Esophagus squamous epithelium (tissue), 4 donors: Measurements from ENCODE around the gene DHCR24.

Source experiments
- POLR2A ChIP-seq, 4 donors: fragments of 450-650 bp; IDR thresholded peaks; one replicate each; pipeline ENCODE4 v1.6.1; 2017; ENCODE audit warnings: antibody characterized with exemption in 4 of 4, mild to moderate bottlenecking in 4 of 4, moderate library complexity in 3 of 4
- TF ChIP-seq, protein P1 (sequence below), 6 experiments: fragments of 450-650 bp in 4 of 6; fragments of 200-600 bp in 2 of 6; sonication (generic) in 2 of 6; IDR thresholded peaks; one replicate each; pipeline ENCODE4 v1.5.1; 2016 to 2019; ENCODE audit warnings: antibody characterized with exemption in 6 of 6, mild to moderate bottlenecking in 4 of 6, moderate library complexity in 4 of 6

DNA sequence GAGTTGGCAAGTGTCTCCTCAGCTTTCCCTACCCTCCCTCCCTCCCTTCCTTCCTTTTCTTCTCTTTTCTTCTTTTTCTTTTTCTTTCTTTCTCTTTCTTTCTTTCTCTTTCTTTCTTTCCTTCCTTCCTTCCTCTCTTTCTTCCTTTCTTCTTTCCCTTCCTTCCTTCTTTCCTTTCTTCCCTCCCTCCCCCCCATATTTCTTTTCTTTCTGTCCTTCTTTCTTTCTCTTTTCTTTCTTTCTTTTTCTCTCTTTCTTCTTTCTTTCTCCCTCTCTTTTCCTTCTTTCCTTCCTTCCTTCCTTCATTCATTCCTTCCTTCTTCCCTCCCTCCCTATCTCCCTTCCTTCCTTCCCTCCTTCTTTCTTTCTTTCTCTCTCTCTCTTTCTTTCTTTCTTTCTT, 67.3 kb downstream of the DHCR24 start:
- TF ChIP-seq, protein P1, sequence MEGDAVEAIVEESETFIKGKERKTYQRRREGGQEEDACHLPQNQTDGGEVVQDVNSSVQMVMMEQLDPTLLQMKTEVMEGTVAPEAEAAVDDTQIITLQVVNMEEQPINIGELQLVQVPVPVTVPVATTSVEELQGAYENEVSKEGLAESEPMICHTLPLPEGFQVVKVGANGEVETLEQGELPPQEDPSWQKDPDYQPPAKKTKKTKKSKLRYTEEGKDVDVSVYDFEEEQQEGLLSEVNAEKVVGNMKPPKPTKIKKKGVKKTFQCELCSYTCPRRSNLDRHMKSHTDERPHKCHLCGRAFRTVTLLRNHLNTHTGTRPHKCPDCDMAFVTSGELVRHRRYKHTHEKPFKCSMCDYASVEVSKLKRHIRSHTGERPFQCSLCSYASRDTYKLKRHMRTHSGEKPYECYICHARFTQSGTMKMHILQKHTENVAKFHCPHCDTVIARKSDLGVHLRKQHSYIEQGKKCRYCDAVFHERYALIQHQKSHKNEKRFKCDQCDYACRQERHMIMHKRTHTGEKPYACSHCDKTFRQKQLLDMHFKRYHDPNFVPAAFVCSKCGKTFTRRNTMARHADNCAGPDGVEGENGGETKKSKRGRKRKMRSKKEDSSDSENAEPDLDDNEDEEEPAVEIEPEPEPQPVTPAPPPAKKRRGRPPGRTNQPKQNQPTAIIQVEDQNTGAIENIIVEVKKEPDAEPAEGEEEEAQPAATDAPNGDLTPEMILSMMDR (IDR thresholded peaks at IDR 0.05): no peak
- TF ChIP-seq POLR2A (IDR thresholded peaks at IDR 0.05): no peak
